Lung (tissue), 12 donors: ENCODE results near the gene KRTAP5-5. TPM values are rescaled to one million over a fixed set of nuclear protein-coding genes. Genes with fewer than 3 reads are reported as not detected.

Experiments used
- ATAC-seq: fragments of 200-7000 bp; cut with Tn5 transposase; one replicate; pipeline ENCODE4 v1.9.1; 2020; ENCODE audit warnings: moderate number of reproducible peaks; ENCODE audit not compliant: insufficient read depth, low FRiP score
- DNase-seq, 3 donors: peaks; one replicate each; pipeline ENCODE4 v3.0.0-alpha.2; 2013 to 2017
- H3K27ac ChIP-seq, 2 donors: one replicate each; pipeline ENCODE4 v1.5.1; 2013; ENCODE audit warnings: mild to moderate bottlenecking in 2 of 2, moderate library complexity in 2 of 2, control low read depth in 1 of 2, inconsistent platforms in 1 of 2, low read depth in 1 of 2, low read length in 1 of 2
- H3K27me3 ChIP-seq, 3 donors: one replicate each; pipeline ENCODE4 v1.5.1; 2013; ENCODE audit warnings: low read length in 2 of 3; ENCODE audit not compliant: control insufficient read depth in 3 of 3, insufficient read depth in 3 of 3
- H3K36me3 ChIP-seq, 4 donors: one replicate each; pipeline ENCODE4 v1.5.1; 2013; ENCODE audit warnings: low read length in 4 of 4, mild to moderate bottlenecking in 1 of 4, moderate library complexity in 1 of 4; ENCODE audit not compliant: control insufficient read depth in 4 of 4, insufficient read depth in 4 of 4
- H3K4me1 ChIP-seq, 5 donors: one replicate each; pipeline ENCODE4 v1.5.1; 2013; ENCODE audit warnings: low read length in 5 of 5, mild to moderate bottlenecking in 2 of 5, moderate library complexity in 1 of 5; ENCODE audit not compliant: control insufficient read depth in 5 of 5, insufficient read depth in 5 of 5
- H3K4me3 ChIP-seq: one replicate; pipeline ENCODE4 v1.5.1; 2013; ENCODE audit warnings: mild to moderate bottlenecking, control low read depth, moderate library complexity
- H3K9ac ChIP-seq, 2 donors: one replicate each; pipeline ENCODE4 v1.5.1; 2013; ENCODE audit warnings: low read length in 2 of 2, control low read depth in 1 of 2; ENCODE audit not compliant: insufficient read depth in 1 of 2
- H3K9me3 ChIP-seq, 4 donors: one replicate each; pipeline ENCODE4 v1.5.1; 2013; ENCODE audit warnings: low read length in 3 of 4, mild to moderate bottlenecking in 1 of 4, moderate library complexity in 1 of 4; ENCODE audit not compliant: control insufficient read depth in 4 of 4, insufficient read depth in 3 of 4
- CTCF ChIP-seq: IDR thresholded peaks from 2 replicates; pipeline ENCODE4 v1.5.1; 2012; ENCODE audit warnings: mild to moderate bottlenecking; ENCODE audit errors: control extremely low read depth, extremely low read depth
- WGBS, 2 donors: extraction: QIAGEN DNeasy Blood & Tissue Kit; methylation state at CpG; one replicate each; pipeline ENCODE4 v1.1.7; 2013; 5-methylcytosine and 5-hydroxymethylcytosine counted together
- polyA plus RNA-seq, 2 donors: library from polyadenylated mRNA; stranded (reverse); fragments of 200-250 nt; gene quantifications; one replicate each; pipeline ENCODE4 v1.2.1, GENCODE V29; 2013
- total RNA-seq, 2 donors: library from RNA; depleted of rRNA in 1 of 2; stranded (reverse); fragments of >200 nt in 1 of 2; gene quantifications; one replicate each; pipeline ENCODE4 v1.2.1, GENCODE V29; 2014 to 2021
- donor health status: control.
- donor health status: control.
- donor health status: Bipolar disorder and iron deficiency.
- donor health status: healthy.
- donor health status: DM: yes; HTN: yes; CAD: no.

Gene KRTAP5-5
- total and polyA plus RNA-seq, 4 donors: not detected

- Histone ChIP-seq H3K27ac (no peak overlapping the region), H3K9me3 (peaks cover 0 to 3% (median 0%) of the 10 kb centered on the region in 4 donors), H3K9ac (no peak overlapping the region), H3K4me1 (peaks cover 0 to under 1% (median 0%) of the 10 kb centered on the region in 5 donors), H3K36me3 (no peaks in the 10 kb centered on the region), H3K4me3 (no peak overlapping the region), H3K27me3 (peaks cover 0 to 2% (median 0%) of the 10 kb centered on the region in 3 donors)
- TF ChIP-seq CTCF: no peak
- ATAC-seq (no peak), DNase-seq (no peak)
- WGBS, 2 donors: 77 to 82% methylated on average over 10 of the region's 10 CpGs
These were observed 50.3 kb downstream of the KRTAP5-5 start for GRCh38 chr11:1679881-1680280.

Other genes with a start within 250 kb of the KRTAP5-5 start
- under 1 TPM; 0.51 to 0.52 TPM for gene BRSK2, start 239.8 kb upstream of the KRTAP5-5 start, total RNA-seq
- gene BRSK2, start 239.8 kb upstream of the KRTAP5-5 start, polyA plus RNA-seq: under 1 TPM; 0.35 to 0.56 TPM
- gene MOB2, start 143.0 kb upstream of the KRTAP5-5 start, total RNA-seq: 10 to 100 TPM; 34.3 to 38.5 TPM
- gene MOB2, start 143.0 kb upstream of the KRTAP5-5 start, polyA plus RNA-seq: 10 to 100 TPM; 31.6 to 45.2 TPM
- 10 to 100 TPM in 1 of 2 donors, 1 to 10 TPM in 1; 2.0 to 17.0 TPM for gene DUSP8, start 57.5 kb upstream of the KRTAP5-5 start, total RNA-seq
- gene DUSP8, start 57.5 kb upstream of the KRTAP5-5 start, polyA plus RNA-seq: 1 to 10 TPM; 3.5 to 9.1 TPM
- not detected for gene KRTAP5-1, start 44.5 kb upstream of the KRTAP5-5 start, total RNA-seq
- gene KRTAP5-1, start 44.5 kb upstream of the KRTAP5-5 start, polyA plus RNA-seq: not detected
- gene KRTAP5-2, start 31.5 kb upstream of the KRTAP5-5 start, total RNA-seq: not detected
- gene KRTAP5-2, start 31.5 kb upstream of the KRTAP5-5 start, polyA plus RNA-seq: under 1 TPM in 1 of 2 donors, not detected in 1; 0.12 TPM
- not detected for gene KRTAP5-3, start 21.3 kb upstream of the KRTAP5-5 start, total RNA-seq
- not detected for gene KRTAP5-3, start 21.3 kb upstream of the KRTAP5-5 start, polyA plus RNA-seq
- gene KRTAP5-4, start 7.6 kb upstream of the KRTAP5-5 start, total RNA-seq: not detected
- not detected for gene KRTAP5-4, start 7.6 kb upstream of the KRTAP5-5 start, polyA plus RNA-seq
- gene KRTAP5-6, start 67.4 kb downstream of the KRTAP5-5 start, total RNA-seq: not detected
- not detected for gene KRTAP5-6, start 67.4 kb downstream of the KRTAP5-5 start, polyA plus RNA-seq
- gene IFITM10, start 120.8 kb downstream of the KRTAP5-5 start, total RNA-seq: 10 to 100 TPM in 1 of 2 donors, under 1 TPM in 1; 0.40 to 18.8 TPM
- 1 to 10 TPM in 1 of 2 donors, under 1 TPM in 1; 0.93 to 4.5 TPM for gene IFITM10, start 120.8 kb downstream of the KRTAP5-5 start, polyA plus RNA-seq
- gene CTSD, start 134.2 kb downstream of the KRTAP5-5 start, total RNA-seq: 1,000 to 10,000 TPM in 1 of 2 donors, 100 to 1,000 TPM in 1; 388 to 2,158 TPM
- 1,000 to 10,000 TPM; 1,739 to 2,177 TPM for gene CTSD, start 134.2 kb downstream of the KRTAP5-5 start, polyA plus RNA-seq
- 10 to 100 TPM in 1 of 2 donors, 1 to 10 TPM in 1; 2.7 to 40.6 TPM for gene SYT8, start 205.2 kb downstream of the KRTAP5-5 start, total RNA-seq
- 10 to 100 TPM; 15.0 to 18.9 TPM for gene SYT8, start 205.2 kb downstream of the KRTAP5-5 start, polyA plus RNA-seq
- gene TNNI2, start 209.2 kb downstream of the KRTAP5-5 start, total RNA-seq: 10 to 100 TPM in 1 of 2 donors, 1 to 10 TPM in 1; 3.1 to 14.3 TPM
- gene TNNI2, start 209.2 kb downstream of the KRTAP5-5 start, polyA plus RNA-seq: 10 to 100 TPM; 10.1 to 35.8 TPM
- gene LSP1, start 223.3 kb downstream of the KRTAP5-5 start, total RNA-seq: 10 to 100 TPM; 44.9 to 72.1 TPM
- gene LSP1, start 223.3 kb downstream of the KRTAP5-5 start, polyA plus RNA-seq: 100 to 1,000 TPM in 1 of 2 donors, 10 to 100 TPM in 1; 95.7 to 121 TPM